Measurements from ENCODE around the gene OR56A3.
A peak's percentile ranks its signal among the peaks of the same experiment; 100 is the strongest.
"Not testable (repeated sequence)": the region's sequence is repeated elsewhere in the genome, so short reads cannot be mapped to it uniquely, and the experiment has no call there.

OR56A3 gene

GRCh38 chr11:5941951-5942350, at the start of gene OR56A3:
OR56A3 (plus strand) TSS chr11:5942251; CDS start chr11:5947347, 5,096 bp downstream.
- no peak for DNase-seq

GRCh38 chr11:5892908-5893307, 49.1 kb upstream of the OR56A3 start, which contains the start of gene OR52E5:
OR52E5 (plus strand) TSS chr11:5893208; CDS start chr11:5900777, 7,569 bp downstream.
- no peak for DNase-seq

GRCh38 chr11:5899534-5899933, 42.5 kb upstream of the OR56A3 start:
- no peak for DNase-seq

- peak; percentile 25 for DNase-seq
Observed at GRCh38 chr11:5910540-5910939, 31.5 kb upstream of the OR56A3 start.

GRCh38 chr11:5922749-5923426, 19.2 kb upstream of the OR56A3 start:
- DNase-seq, result peak; percentile 28

GRCh38 chr11:5923427-5923776, 18.6 kb upstream of the OR56A3 start:
- DNase-seq, result no peak

GRCh38 chr11:5923794-5924193, 18.3 kb upstream of the OR56A3 start:
- DNase-seq, result peak; percentile 55

GRCh38 chr11:5928271-5928670, 13.8 kb upstream of the OR56A3 start:
- DNase-seq, result no peak

- no peak for DNase-seq
Observed at GRCh38 chr11:5928811-5929210, 13.2 kb upstream of the OR56A3 start.

- DNase-seq, result no peak
Observed at GRCh38 chr11:5929571-5930368, 12.3 kb upstream of the OR56A3 start.

GRCh38 chr11:5930614-5931013, 11.4 kb upstream of the OR56A3 start:
- no peak for DNase-seq

- DNase-seq, result no peak
Observed at GRCh38 chr11:5931061-5931460, 11.0 kb upstream of the OR56A3 start.

GRCh38 chr11:5932671-5933070, 9.4 kb upstream of the OR56A3 start:
- no peak for DNase-seq

- no peak for DNase-seq
Observed at GRCh38 chr11:5933116-5933515, 8.9 kb upstream of the OR56A3 start.

- no peak for DNase-seq
Observed at GRCh38 chr11:5937868-5938602, 4.0 kb upstream of the OR56A3 start.

GRCh38 chr11:5938603-5938965, 3.5 kb upstream of the OR56A3 start:
- DNase-seq, result no peak

- no peak for DNase-seq
Observed at GRCh38 chr11:5940748-5941147, 1.3 kb upstream of the OR56A3 start.

- no peak for DNase-seq
Observed at GRCh38 chr11:5955586-5955985, 13.5 kb downstream of the OR56A3 start.

GRCh38 chr11:5960704-5961320, 18.8 kb downstream of the OR56A3 start:
- DNase-seq, result not testable (repeated sequence)

GRCh38 chr11:5966958-5967357, 24.9 kb downstream of the OR56A3 start:
- no peak for DNase-seq

GRCh38 chr11:5967708-5968107, 25.7 kb downstream of the OR56A3 start:
- DNase-seq, result no peak

- DNase-seq, result no peak
Observed at GRCh38 chr11:5968394-5968793, 26.3 kb downstream of the OR56A3 start, which contains the start of gene OR56A5. OR56A5 (minus strand) TSS chr11:5968494; CDS start chr11:5968494, 0 bp downstream.

GRCh38 chr11:5973530-5973929, 31.5 kb downstream of the OR56A3 start:
- DNase-seq, result peak; percentile 18

Measured in OCI-M1 (cell line).